Adrenal gland (tissue), 12 donors: ENCODE results near the gene CST7. TPM values are rescaled to one million over a fixed set of nuclear protein-coding genes. Genes with fewer than 3 reads are reported as not detected.

Source experiments
- DNase-seq, 7 donors: peaks; one replicate each; pipeline ENCODE4 v3.0.0-alpha.2; 2019 to 2020
- H3K27ac ChIP-seq, 5 donors: fragments of 200-600 bp; sonication (generic) in 4 of 5; 1 replicate in 3 of 5; 2 replicates in 2 of 5; pipeline versions ENCODE4 v1.5.1 to v1.8.0; 2016 to 2020; ENCODE audit warnings: mild to moderate bottlenecking in 1 of 5
- H3K27me3 ChIP-seq: fragments of 200-600 bp; 2 replicates; pipeline ENCODE4 v1.8.0; 2021
- H3K36me3 ChIP-seq, 2 donors: fragments of 200-600 bp; replicated peaks in 1 of 2; 1 replicate in 1 of 2; 2 replicates in 1 of 2; pipeline versions ENCODE4 v1.5.1 to v1.8.0; 2018 to 2022
- H3K4me1 ChIP-seq, 2 donors: fragments of 200-600 bp; replicated peaks in 1 of 2; 1 replicate in 1 of 2; 2 replicates in 1 of 2; pipeline versions ENCODE4 v1.5.1 to v1.8.0; 2018 to 2021
- H3K4me3 ChIP-seq, 4 donors: fragments of 200-600 bp; sonication (generic) in 3 of 4; one replicate each; pipeline ENCODE4 v1.5.1; 2016 to 2018
- H3K9me3 ChIP-seq, 3 donors: fragments of 200-600 bp; sonication (generic) in 1 of 3; replicated peaks in 1 of 3; 1 replicate in 2 of 3; 2 replicates in 1 of 3; pipeline versions ENCODE4 v1.5.1 to v1.8.0; 2016 to 2021
- CTCF ChIP-seq, 6 experiments: fragments of 450-650 bp in 4 of 6; fragments of 200-600 bp in 2 of 6; sonication (generic) in 1 of 6; IDR thresholded peaks; 1 replicate in 5 of 6; 2 replicates in 1 of 6; pipeline versions ENCODE4 v1.5.1 to v1.8.0; 2016 to 2021; ENCODE audit warnings: antibody characterized with exemption in 6 of 6, mild to moderate bottlenecking in 2 of 6, moderate library complexity in 1 of 6
- POLR2A ChIP-seq, 2 donors: fragments of 450-650 bp; IDR thresholded peaks; one replicate each; pipeline ENCODE4 v1.6.1; 2017; ENCODE audit warnings: antibody characterized with exemption in 2 of 2, mild to moderate bottlenecking in 2 of 2, moderate library complexity in 1 of 2
- WGBS, 4 donors: extraction: QIAGEN DNeasy Blood & Tissue Kit in 2 of 4; methylation state at CpG; one replicate each; pipeline versions ENCODE4 v1.1.5 to v1.1.7; 2013 to 2017; 5-methylcytosine and 5-hydroxymethylcytosine counted together
- intact Hi-C, 2 donors: fragments of 100-400 bp; cut with DNase I; formaldehyde crosslinking; loops; one replicate each; pipeline versions ENCODE4 v1.14.1 to v1.15.0; 2022 to 2023
- polyA plus RNA-seq, 3 donors: library from polyadenylated mRNA; stranded (reverse); fragments of 200-250 nt in 2 of 3; fragments of 350-450 nt in 1 of 3; fragmentation: Illumina TruSeq in 1 of 3; extraction: RNeasy Lipid Tissue Mini Kit (QIAGEN cat#74804) in 1 of 3; gene quantifications; one replicate each; pipeline ENCODE4 v1.2.3, GENCODE V29; 2013 to 2014
- total RNA-seq, 9 donors: library from RNA; depleted of rRNA in 4 of 9; stranded (reverse); fragments of >200 nt in 4 of 9; fragments of 120-200 nt in 1 of 9; fragmentation: NEBNext Ultra II Directional in 1 of 9; extraction: Animal tissue kit (Norgen Biotek cat#: 25700) in 1 of 9; gene quantifications; one replicate each; pipeline versions ENCODE4 v1.1.0 to v1.2.4, GENCODE V29; 2013 to 2023
- donor health status: healthy with polysubstance abuse.
- donor health status: Bipolar disorder and iron deficiency.
- donor health status: DM: yes; HTN: yes; CAD: no.
- donor health status: DM: no; HTN: no; CAD: no.
- donor health status: DM: no; HTN: no; CAD: no.
- donor health status: DM: yes; HTN: yes; CAD: no.

The CST7 gene
- total and polyA plus RNA-seq, 12 donors: 0.17 to 4.1 (median 0.93) TPM

- no peak for TF ChIP-seq POLR2A (IDR thresholded peaks at IDR 0.05)
- no peak for TF ChIP-seq CTCF (IDR thresholded peaks at IDR 0.05)
- intact Hi-C loops: no loop called here
- Histone ChIP-seq H3K4me3 (no peak overlapping the region), H3K27me3 (no peaks in the 10 kb centered on the region), H3K36me3 (peaks cover 0 to 83% of the 10 kb centered on the region in 2 donors), H3K27ac (no peak overlapping the region), H3K9me3 (no peaks in the 10 kb centered on the region), H3K4me1 (no peaks in the 10 kb centered on the region)
- WGBS, 4 donors: 85 to 95% (median 93%) methylated on average over 9 of the region's 9 CpGs
- DNase-seq: peak in 1 of 7 donors; percentile 47
Observed at GRCh38 chr20:24964506-24964840, 15.4 kb downstream of the CST7 start.

DNA sequence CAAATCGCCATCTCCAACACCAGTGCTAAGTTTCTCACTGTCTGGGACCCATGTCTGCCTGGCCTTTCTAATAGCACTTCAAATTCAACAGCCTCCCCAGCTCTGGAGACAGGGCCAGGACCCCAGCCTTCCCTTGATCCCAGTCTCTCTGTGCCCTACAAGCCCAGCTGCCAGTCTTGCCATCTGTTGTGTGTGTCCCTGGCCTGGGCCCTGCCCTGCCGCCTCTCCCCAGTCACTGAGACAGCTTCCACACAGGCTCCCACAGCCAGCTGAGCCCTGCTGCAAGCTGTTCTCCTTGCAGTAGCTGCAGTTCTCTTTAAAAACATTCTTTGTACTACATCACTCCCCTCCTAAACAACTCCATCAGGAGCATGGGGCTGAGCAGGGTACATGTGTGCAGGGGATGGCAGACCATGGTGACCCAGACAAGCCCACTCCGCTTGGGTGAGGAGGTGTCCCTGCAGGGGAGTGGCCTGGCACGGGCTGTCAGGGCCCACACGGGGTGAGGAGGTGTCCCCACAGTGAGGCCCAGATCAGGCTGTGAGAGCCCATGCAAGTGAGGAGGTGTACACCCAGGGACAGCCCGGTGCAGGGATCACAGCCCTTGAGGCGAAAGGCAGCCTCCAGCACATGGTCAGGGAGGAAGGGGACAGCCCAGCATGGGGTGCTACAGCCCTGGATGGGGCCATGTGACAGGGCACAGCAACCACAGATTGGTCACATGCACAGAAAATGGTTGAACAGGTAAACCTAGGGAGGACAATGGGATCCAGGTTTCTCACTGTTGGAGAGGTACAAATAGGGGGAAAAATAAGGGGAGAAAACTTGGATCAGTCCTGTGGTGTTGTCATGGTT, 16.2 kb downstream of the CST7 start:
- peak in 1 of 7 donors; percentile 14 for DNase-seq
- no peak overlapping the region for H3K4me3 ChIP-seq
- peaks cover 0 to 83% of the 10 kb centered on the region in 2 donors for H3K36me3 ChIP-seq
- intact Hi-C loops: no loop called here
- no peaks in the 10 kb centered on the region for H3K4me1 ChIP-seq
- H3K27me3 ChIP-seq: no peaks in the 10 kb centered on the region
- H3K9me3 ChIP-seq: no peaks in the 10 kb centered on the region
- WGBS, 4 donors: 89 to 99% (median 97%) methylated on average over 3 to 7 of the region's 7 CpGs
- no peak overlapping the region for H3K27ac ChIP-seq
- TF ChIP-seq POLR2A (IDR thresholded peaks at IDR 0.05): no peak
- no peak for TF ChIP-seq CTCF (IDR thresholded peaks at IDR 0.05)

GRCh38 chr20:24966317-24967012, 17.4 kb downstream of the CST7 start:
- no peaks in the 10 kb centered on the region for H3K9me3 ChIP-seq
- peaks cover 0 to 79% of the 10 kb centered on the region in 2 donors for H3K36me3 ChIP-seq
- TF ChIP-seq CTCF (IDR thresholded peaks at IDR 0.05) (no peak), POLR2A (IDR thresholded peaks at IDR 0.05) (no peak)
- no peaks in the 10 kb centered on the region for H3K27me3 ChIP-seq
- no peaks in the 10 kb centered on the region for H3K4me1 ChIP-seq
- intact Hi-C loops: no loop called here
- H3K4me3 ChIP-seq: no peak overlapping the region
- no peak overlapping the region for H3K27ac ChIP-seq
- 94 to 97% (median 96%) methylated on average over 15 of the region's 15 CpGs for WGBS, 4 donors
- DNase-seq: peak in 1 of 7 donors; percentile 9

DNA sequence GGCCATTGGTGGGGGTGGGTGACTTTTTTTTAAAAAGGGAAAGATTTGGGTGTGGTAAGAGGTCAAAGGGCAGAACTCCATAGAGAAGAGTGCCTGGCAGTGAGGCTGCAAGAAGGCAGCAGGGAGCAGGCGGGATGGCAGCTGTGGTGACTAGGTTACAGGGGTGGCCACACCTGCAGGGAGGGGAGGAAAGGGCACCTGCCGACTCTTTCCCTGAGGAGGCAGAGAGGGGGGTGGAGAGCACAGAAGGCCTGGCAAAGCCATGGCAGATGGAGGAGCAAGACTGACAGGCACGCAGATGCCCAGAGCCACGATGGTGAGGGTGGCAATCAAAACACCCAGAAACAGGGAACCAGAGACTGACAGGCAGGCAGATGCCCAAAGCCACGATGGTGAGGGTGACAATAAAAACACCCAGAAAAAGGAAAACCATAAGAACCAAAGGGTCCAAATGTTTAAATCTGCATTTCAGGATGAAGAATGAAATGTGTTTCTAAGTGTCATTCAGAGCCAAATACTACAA, 19.3 kb downstream of the CST7 start:
- 84 to 86% (median 85%) methylated on average over 5 of the region's 5 CpGs for WGBS, 4 donors
- TF ChIP-seq CTCF (IDR thresholded peaks at IDR 0.05): no peak
- TF ChIP-seq POLR2A (IDR thresholded peaks at IDR 0.05): no peak

More for the DNA sequence above, 19.3 kb downstream of the CST7 start:
- H3K36me3 ChIP-seq: peaks cover 0 to 75% of the 10 kb centered on the region in 2 donors
- intact Hi-C loops: no loop called here
- H3K4me3 ChIP-seq: no peak overlapping the region
- no peaks in the 10 kb centered on the region for H3K27me3 ChIP-seq
- no peaks in the 10 kb centered on the region for H3K4me1 ChIP-seq
- peak in 1 of 7 donors; percentile 14 for DNase-seq
- no peaks in the 10 kb centered on the region for H3K9me3 ChIP-seq
- H3K27ac ChIP-seq: no peak overlapping the region
